Measurements from ENCODE around the gene ISM1.
A peak's percentile ranks its signal among the peaks of the same experiment; 100 is the strongest.

ISM1 gene

GRCh38 chr20:13220904-13221297 lies at the start of gene ISM1:
TSS of gene ISM1 (plus strand) at chr20:13221274. CDS start at chr20:13221777, 503 bp downstream.
- POLR2A ChIA-PET = no interaction called here
- peak; percentile 30 for DNase-seq (ENCODE audit: extremely low spot score)
- CTCF ChIA-PET = interaction anchor here (0.8 to 1.0 kb wide), 2 partner anchors 32 to 326 kb away, joined by 3 read pairs; no protein-coding TSS in a partner anchor
- no peak for TF ChIP-seq CTCF (IDR thresholded peaks at IDR 0.05; ENCODE audit: control extremely low read depth, extremely low read depth, low read depth, missing control alignments)

DNA sequence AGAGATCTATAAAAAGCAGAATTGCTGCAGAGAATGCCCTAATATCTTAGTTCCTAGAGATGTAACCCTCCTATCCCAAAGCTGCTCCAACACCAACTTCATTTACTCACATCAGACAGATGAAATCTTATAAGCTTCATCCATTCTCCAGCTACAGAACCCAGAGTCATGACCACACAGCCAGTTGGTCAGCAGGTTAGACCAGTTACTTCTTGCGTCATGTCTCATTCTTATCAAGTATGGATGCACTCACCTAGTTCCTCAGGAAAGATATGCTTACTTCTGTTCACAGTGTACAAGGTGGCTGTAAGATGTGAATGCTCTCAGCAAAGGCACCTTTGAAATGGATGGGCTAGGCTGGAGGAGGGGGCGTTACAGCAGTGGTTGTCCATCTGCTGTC lies 47.9 kb upstream of the ISM1 start:
- ChIA-PET CTCF (no interaction called here), POLR2A (no interaction called here)
- DNase-seq (ENCODE audit: extremely low spot score) = no peak
- no peak for TF ChIP-seq CTCF (IDR thresholded peaks at IDR 0.05; ENCODE audit: control extremely low read depth, extremely low read depth, low read depth, missing control alignments)

DNA sequence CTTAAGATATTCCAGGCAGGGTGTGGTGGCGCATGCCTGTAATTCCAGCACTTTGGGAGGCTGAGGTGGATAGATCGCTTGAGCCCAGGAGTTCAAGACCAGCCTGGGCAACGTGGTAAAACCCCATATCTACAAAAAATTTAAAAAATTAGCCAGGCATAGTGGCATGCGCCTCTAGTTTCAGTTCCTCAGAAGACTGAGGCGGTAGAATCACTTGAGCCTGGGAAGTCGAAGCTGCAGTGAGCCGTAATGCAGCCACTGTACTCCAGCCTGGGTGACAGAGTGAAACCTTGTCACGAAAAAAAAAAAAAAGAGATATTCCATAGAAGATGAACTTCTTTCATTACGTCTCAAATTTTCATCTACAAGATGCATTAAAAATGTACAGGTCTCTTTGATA lies 46.7 kb upstream of the ISM1 start:
- no peak for TF ChIP-seq CTCF (IDR thresholded peaks at IDR 0.05; ENCODE audit: control extremely low read depth, extremely low read depth, low read depth, missing control alignments)
- DNase-seq (ENCODE audit: extremely low spot score) = no peak
- ChIA-PET POLR2A (no interaction called here), CTCF (no interaction called here)

- no peak for TF ChIP-seq CTCF (IDR thresholded peaks at IDR 0.05; ENCODE audit: control extremely low read depth, extremely low read depth, low read depth, missing control alignments)
- no peak for DNase-seq (ENCODE audit: extremely low spot score)
- CTCF ChIA-PET = interaction anchor here (1.0 to 1.6 kb wide), 2 partner anchors 10 to 12 kb away, joined by 4 to 6 read pairs; no protein-coding TSS in a partner anchor
- POLR2A ChIA-PET = no interaction called here
These were observed 39.8 kb upstream of the ISM1 start for GRCh38 chr20:13180986-13181889.

GRCh38 chr20:13183005-13183404 lies 38.1 kb upstream of the ISM1 start:
- POLR2A ChIA-PET = no interaction called here
- CTCF ChIA-PET = no interaction called here
- no peak for DNase-seq (ENCODE audit: extremely low spot score)
- TF ChIP-seq CTCF (IDR thresholded peaks at IDR 0.05; ENCODE audit: control extremely low read depth, extremely low read depth, low read depth, missing control alignments) = no peak

DNA sequence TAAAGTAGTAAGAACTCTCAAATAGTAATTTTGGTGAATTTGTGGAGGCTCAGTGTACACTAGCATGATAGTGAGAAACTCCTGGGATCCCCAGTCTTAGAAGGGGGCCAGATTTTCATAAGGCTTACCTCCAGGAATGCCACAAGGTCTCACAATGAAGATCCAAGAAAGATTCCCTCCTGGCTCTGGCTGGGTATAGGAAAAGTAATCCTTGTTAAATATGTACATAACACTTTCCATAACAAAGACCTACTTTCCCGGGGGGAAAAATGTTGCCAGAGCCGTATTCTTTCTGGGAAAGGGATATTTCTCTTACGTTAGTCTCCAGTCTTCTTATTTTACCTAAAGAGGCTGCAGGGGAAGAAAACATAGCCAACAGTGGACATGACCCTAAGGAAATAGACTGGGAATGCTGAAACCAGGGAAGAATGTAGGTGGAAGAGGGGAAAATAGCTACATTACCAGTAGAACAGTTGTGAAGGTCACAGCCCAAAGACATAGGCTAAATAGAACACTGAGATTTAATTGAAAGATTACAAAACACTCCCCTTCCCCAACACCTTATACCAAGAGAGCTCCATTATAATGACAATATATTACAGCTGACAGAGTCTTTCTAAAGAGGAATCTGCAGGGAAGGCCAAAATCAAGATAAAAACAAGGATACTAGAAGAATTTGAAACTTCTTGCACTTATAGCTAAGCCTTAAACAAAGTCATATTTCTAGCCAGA lies 34.9 kb upstream of the ISM1 start:
- ChIA-PET POLR2A (no interaction called here), CTCF (no interaction called here)
- no peak for DNase-seq (ENCODE audit: extremely low spot score)
- no peak for TF ChIP-seq CTCF (IDR thresholded peaks at IDR 0.05; ENCODE audit: control extremely low read depth, extremely low read depth, low read depth, missing control alignments)
